SK-N-MC (cell line): Measurements from ENCODE around the gene NLRX1.
"Not testable (repeated sequence)": the region's sequence is repeated elsewhere in the genome, so short reads cannot be mapped to it uniquely, and the experiment has no call there.

Source experiments
- DNase-seq: peaks from one replicate; pipeline ENCODE4 v3.0.0-alpha.2; 2011; ENCODE audit warnings: low read depth, low spot score
- H3K27ac ChIP-seq: fragments of 200-600 bp; sonication (generic); 2 replicates; pipeline ENCODE4 v1.5.1; 2016; ENCODE audit warnings: mixed run types
- H3K36me3 ChIP-seq: fragments of 200-600 bp; sonication (generic); 2 replicates; pipeline ENCODE4 v1.6.1; 2017; ENCODE audit warnings: antibody characterized with exemption, low read length, mixed read lengths; ENCODE audit not compliant: insufficient read depth
- H3K4me3 ChIP-seq: fragments of 200-600 bp; sonication (generic); 2 replicates; pipeline ENCODE4 v1.5.1; 2016
- H3K9ac ChIP-seq: fragments of 200-600 bp; sonication (generic); 2 replicates; pipeline ENCODE4 v1.8.0; 2017; ENCODE audit warnings: mixed run types, mixed read lengths; ENCODE audit not compliant: insufficient read length
- H3K9me3 ChIP-seq: fragments of 200-600 bp; sonication (generic); 2 replicates; pipeline ENCODE4 v1.6.1; 2017; ENCODE audit warnings: low read depth, mild to moderate bottlenecking, antibody characterized with exemption, low read length, moderate library complexity, mixed read lengths
- EZH2 ChIP-seq: fragments of 200-600 bp; sonication (generic); IDR thresholded peaks from one replicate; pipeline ENCODE4 v1.6.1; 2017; ENCODE audit warnings: antibody characterized with exemption
- FOXP2 ChIP-seq: optimal IDR thresholded peaks from 2 replicates; pipeline ENCODE3; 2011; ENCODE audit warnings: mild to moderate bottlenecking, moderate library complexity; ENCODE audit not compliant: insufficient read depth; ENCODE audit errors: extremely low read length, control extremely low read depth
- POLR2AphosphoS5 ChIP-seq: IDR thresholded peaks from 2 replicates; pipeline ENCODE4 v1.6.1; 2012; ENCODE audit warnings: mild to moderate bottlenecking, low read depth, low read length, borderline replicate concordance

The NLRX1 gene

DNA sequence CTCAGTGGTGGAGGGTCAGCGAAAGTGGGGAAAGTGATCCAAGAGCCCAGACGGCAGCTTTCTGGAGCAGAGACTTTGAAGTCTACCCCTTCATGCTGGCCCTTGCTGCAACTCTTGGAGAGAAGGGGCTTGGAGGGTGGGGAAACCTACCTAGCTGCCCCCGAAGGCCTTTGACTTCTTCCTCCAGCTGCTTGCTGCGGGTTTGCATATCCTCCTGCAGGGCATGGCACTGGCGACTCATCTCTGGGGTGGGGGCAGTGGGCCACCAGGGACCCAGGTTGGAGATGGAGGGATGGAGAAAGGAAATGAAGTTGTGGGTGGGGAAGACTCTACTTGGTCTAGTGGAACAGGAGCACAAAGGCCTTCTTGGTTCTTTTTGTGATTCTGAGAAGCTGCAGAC is 24.5 kb downstream of the NLRX1 start:
- Histone ChIP-seq H3K36me3 (no peaks in the 10 kb centered on the region), H3K27ac (no peak overlapping the region), H3K4me3 (no peak overlapping the region), H3K9me3 (no peaks in the 10 kb centered on the region), H3K9ac (no peak overlapping the region)
- TF ChIP-seq POLR2AphosphoS5 (no peak), FOXP2 (no peak), EZH2 (no peak)
- no peak for DNase-seq

DNA sequence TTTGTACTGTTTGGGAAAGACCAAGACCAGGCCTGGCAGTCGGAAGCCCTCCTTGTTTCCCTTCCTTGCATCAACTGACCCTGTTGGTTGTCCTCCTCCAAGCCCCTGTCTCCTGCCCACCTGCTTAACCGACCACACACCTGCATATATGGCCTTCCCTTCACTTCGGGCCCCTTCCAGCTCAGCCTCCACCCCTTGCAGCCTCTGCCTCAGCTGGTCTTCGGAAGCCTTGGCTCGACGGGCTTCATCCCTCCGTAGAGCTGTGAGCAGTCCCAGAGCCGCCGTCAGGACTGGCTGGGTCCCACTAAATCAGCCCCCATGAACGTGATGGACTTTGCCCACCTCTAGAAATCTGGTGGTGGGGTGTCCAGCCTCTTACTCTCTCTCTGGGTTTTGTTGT is 25.1 kb downstream of the NLRX1 start:
- H3K27ac ChIP-seq, result no peak overlapping the region
- DNase-seq, result no peak
- no peaks in the 10 kb centered on the region for H3K36me3 ChIP-seq
- no peaks in the 10 kb centered on the region for H3K9me3 ChIP-seq
- H3K9ac ChIP-seq, result no peak overlapping the region
- no peak for TF ChIP-seq FOXP2
- TF ChIP-seq EZH2, result no peak
- TF ChIP-seq POLR2AphosphoS5, result no peak
- no peak overlapping the region for H3K4me3 ChIP-seq

DNA sequence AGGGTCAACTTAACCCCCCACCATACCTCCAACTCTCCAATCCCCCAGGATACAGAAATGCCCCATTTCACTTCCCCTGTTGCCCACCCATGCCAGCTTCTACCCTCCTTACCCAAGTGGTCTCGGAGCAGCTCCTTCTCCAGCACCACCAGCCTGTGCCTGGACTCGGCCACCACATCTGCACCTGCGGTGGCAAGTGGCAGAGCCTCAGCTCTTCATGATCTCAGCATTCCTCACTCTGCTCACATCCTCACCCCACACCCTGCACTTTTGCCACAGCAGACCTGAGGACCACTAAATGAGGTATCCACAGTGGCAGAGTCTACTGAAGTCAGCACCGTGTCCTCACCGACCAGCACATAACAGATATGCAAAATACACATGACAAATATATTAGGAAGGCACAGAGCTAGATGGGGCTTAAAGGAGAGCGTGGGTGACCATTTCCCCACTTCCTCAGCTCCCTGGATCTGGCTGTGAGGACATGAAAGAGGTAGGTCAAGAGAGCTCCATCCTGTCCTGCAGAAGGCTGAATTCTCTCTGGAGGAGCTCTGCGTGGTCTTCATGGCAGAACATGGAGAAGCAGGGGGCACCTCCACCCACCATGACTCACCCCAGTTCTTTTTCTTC is 26.4 kb downstream of the NLRX1 start:
- Histone ChIP-seq H3K27ac (no peak overlapping the region), H3K4me3 (no peak overlapping the region), H3K9ac (no peak overlapping the region), H3K36me3 (no peaks in the 10 kb centered on the region), H3K9me3 (no peaks in the 10 kb centered on the region)
- TF ChIP-seq POLR2AphosphoS5 (no peak), FOXP2 (no peak), EZH2 (no peak)
- no peak for DNase-seq

DNA sequence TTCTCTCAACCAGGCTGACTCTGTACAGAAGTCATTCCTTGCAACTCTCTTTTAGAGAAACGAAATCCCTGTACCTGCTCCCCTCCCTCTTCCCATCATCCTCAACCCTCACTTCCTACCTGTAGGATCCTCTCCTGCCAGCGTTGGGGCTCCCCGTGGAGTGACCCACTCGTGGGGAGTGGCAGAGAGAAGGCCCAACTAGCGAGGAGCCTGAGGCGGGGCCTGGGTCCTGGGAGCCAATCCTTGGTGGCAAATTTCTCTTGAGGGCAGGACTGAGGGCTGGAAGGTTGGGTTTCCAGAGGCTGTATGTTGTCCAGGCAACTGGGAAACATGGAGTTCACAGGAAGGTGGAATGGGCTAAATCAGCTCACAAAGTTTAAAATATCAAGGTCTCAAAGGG is 27.2 kb downstream of the NLRX1 start:
- no peak for DNase-seq
- no peak overlapping the region for H3K4me3 ChIP-seq
- H3K9me3 ChIP-seq, result no peaks in the 10 kb centered on the region

DNA sequence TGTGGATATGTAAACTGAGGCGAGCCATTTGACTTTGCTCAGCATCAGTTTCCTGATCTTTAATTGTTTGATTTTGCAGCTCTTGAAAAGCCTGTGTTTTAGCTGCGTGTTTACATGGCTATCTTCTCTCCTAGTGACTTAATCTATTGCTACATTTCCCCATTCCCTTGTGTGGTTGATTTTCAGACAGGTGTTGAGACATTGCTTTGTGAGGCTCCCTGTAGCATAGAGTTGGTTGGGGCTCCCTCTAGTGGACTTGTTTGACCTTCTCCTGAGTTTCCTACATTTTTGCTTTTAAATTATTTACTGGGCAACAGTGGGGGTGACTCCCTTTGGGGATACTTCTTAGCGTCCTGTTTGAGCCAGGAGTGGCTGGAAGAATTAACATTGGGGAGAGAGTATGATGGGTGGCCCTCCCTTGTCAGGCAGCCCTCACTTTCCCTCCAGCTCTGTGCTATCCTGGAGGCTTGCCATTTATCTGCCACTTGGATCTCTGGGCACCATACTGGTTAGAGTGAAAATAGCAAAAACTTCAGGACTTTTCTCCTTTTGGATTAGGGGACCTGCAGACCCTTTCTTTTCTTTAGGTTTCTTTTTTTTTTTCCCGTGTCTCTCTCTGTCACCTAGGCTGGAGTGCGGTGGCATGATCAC is 28.4 kb downstream of the NLRX1 start:
- no peaks in the 10 kb centered on the region for H3K9me3 ChIP-seq
- TF ChIP-seq POLR2AphosphoS5 (no peak), FOXP2 (no peak), EZH2 (no peak)

More for the DNA sequence above, 27.2 kb downstream of the NLRX1 start:
- TF ChIP-seq EZH2 (no peak), POLR2AphosphoS5 (no peak), FOXP2 (no peak)
- Histone ChIP-seq H3K9ac (no peak overlapping the region), H3K27ac (no peak overlapping the region), H3K36me3 (no peaks in the 10 kb centered on the region)

DNA sequence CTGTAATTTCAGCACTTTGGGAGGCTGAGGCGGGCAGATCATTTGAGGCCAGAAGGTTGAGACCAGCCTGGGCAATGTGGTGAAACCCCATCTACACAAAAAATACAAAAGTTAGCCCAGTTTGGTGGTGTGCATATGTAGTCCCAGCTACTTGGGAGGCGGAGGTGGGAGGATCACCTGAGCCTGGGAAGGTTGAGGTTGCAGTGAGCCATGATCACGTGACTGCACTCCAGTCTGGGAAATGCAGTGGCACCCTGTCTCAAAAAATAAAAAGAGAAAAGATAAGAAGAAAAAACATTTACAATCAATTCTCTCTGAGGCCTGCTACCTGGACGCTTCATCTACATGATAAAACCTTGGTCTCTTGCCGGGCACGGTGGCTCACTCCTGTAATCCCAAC is 30.4 kb downstream of the NLRX1 start:
- DNase-seq, result no peak
- H3K4me3 ChIP-seq, result no peak overlapping the region
- H3K36me3 ChIP-seq, result no peaks in the 10 kb centered on the region
- TF ChIP-seq EZH2, result no peak
- TF ChIP-seq FOXP2, result no peak
- no peak for TF ChIP-seq POLR2AphosphoS5
- no peaks in the 10 kb centered on the region for H3K9me3 ChIP-seq
- no peak overlapping the region for H3K27ac ChIP-seq
- H3K9ac ChIP-seq, result no peak overlapping the region

More for the DNA sequence above, 28.4 kb downstream of the NLRX1 start:
- Histone ChIP-seq H3K4me3 (no peak overlapping the region), H3K9ac (no peak overlapping the region), H3K36me3 (no peaks in the 10 kb centered on the region), H3K27ac (no peak overlapping the region)
- DNase-seq, result peak; percentile 64

DNA sequence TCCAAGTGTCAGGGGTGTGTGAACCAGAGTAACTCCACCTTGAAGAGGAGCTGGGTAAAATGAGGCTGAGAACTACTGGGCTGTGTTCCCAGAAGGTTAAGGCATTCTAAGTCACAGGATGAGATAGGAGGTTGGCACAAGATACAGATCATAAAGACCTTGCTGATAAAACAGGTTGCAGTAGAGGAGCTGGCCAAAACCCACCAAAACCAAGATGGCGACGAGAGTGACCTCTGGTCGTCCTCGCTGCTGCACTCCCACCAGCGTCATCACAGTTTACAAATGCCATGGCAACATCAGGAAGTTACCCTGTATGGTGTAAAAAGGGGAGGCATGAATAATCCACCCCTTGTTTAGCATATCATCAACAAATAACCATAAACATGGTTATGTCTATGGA is 32.7 kb downstream of the NLRX1 start:
- not testable (repeated sequence) for DNase-seq, H3K27ac ChIP-seq, H3K36me3 ChIP-seq, H3K4me3 ChIP-seq, H3K9me3 ChIP-seq, H3K9ac ChIP-seq

DNA sequence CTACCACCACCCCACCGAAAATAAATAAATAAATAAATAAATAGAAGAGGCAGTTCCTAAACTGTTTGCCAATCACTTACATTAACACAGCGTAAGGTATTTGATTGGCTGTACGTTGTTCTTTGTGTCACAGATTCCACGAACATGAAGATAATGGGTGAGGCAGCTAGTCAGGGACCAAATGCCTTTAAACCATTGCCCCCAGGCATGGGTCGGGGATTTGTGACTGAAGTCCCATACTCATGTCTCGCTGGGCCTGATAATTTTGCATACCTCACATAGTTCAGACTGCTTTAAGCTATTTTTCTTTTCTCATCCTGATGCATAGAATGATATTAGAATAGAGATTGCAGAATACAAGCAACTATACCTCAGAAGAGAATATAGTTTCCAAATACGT is 34.0 kb downstream of the NLRX1 start:
- TF ChIP-seq POLR2AphosphoS5 (no peak), EZH2 (no peak), FOXP2 (no peak)
- Histone ChIP-seq H3K9ac (no peak overlapping the region), H3K9me3 (no peaks in the 10 kb centered on the region), H3K27ac (no peak overlapping the region), H3K36me3 (no peaks in the 10 kb centered on the region), H3K4me3 (no peak overlapping the region)
- DNase-seq, result no peak

DNA sequence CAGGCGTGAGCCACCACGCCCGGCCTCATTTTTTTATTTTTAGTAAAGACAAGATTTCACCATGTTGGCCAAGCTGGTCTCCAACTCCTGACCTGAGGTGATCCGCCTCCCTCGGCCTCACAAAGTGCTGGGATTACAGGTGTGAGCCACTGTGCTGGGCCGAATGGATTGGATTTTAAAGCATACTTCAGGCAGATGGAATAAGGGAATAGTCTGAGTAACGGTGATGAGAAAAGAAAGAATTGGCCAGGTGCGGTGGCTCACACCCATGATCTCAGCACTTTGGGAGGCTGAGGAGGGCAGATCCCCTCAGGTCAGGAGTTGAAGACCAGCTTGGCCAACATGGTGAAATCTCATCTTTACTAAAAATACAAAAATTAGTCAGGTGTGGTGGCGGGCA is 35.5 kb downstream of the NLRX1 start:
- Histone ChIP-seq H3K9me3 (no peaks in the 10 kb centered on the region), H3K4me3 (no peak overlapping the region), H3K36me3 (no peaks in the 10 kb centered on the region; the same call in 1 of the 2 replicates), H3K9ac (no peak overlapping the region), H3K27ac (no peak overlapping the region)
- no peak for DNase-seq
- TF ChIP-seq EZH2 (no peak), POLR2AphosphoS5 (no peak), FOXP2 (no peak)
